NCI-H526 treated with DMSO at 0.1 percent for 48 hours (cell line): ENCODE measurements around the gene CALN1.
"Not testable (repeated sequence)": the region's sequence is repeated elsewhere in the genome, so short reads cannot be mapped to it uniquely, and the experiment has no call there.

Source experiments
- DNase-seq: peaks from one replicate; lab custom pipeline; 2025; lab: John Stamatoyannopoulos, UW

Gene CALN1

GRCh38 chr7:71982851-71983250 lies 429.3 kb downstream of the CALN1 start:
- DNase-seq = peak; percentile 1

- no peak for DNase-seq
Observed at GRCh38 chr7:71976645-71977044, 435.5 kb downstream of the CALN1 start.

- DNase-seq = no peak
Observed at GRCh38 chr7:71974611-71975010, 437.5 kb downstream of the CALN1 start.

- DNase-seq = no peak
Observed at GRCh38 chr7:71972534-71972933, 439.6 kb downstream of the CALN1 start.

GRCh38 chr7:71970725-71971124 lies 441.4 kb downstream of the CALN1 start:
- no peak for DNase-seq

GRCh38 chr7:71962636-71963035 lies 449.5 kb downstream of the CALN1 start:
- DNase-seq = no peak

- peak; percentile 2 for DNase-seq
Observed at GRCh38 chr7:71961283-71961682, 450.9 kb downstream of the CALN1 start.

- no peak for DNase-seq
Observed at GRCh38 chr7:71942115-71942514, 470.0 kb downstream of the CALN1 start.

GRCh38 chr7:71937840-71938371 lies 474.2 kb downstream of the CALN1 start:
- no peak for DNase-seq

- DNase-seq = no peak
Observed at GRCh38 chr7:71935674-71936073, 476.5 kb downstream of the CALN1 start.

GRCh38 chr7:71933426-71933825 lies 478.7 kb downstream of the CALN1 start:
- DNase-seq = no peak

GRCh38 chr7:71925663-71926062 lies 486.5 kb downstream of the CALN1 start:
- no peak for DNase-seq

GRCh38 chr7:71914204-71914603 lies 497.9 kb downstream of the CALN1 start:
- DNase-seq = not testable (repeated sequence)

GRCh38 chr7:71912476-71912875 lies 499.7 kb downstream of the CALN1 start:
- no peak for DNase-seq

- DNase-seq = no peak
Observed at GRCh38 chr7:71911051-71911450, 501.1 kb downstream of the CALN1 start.

- DNase-seq = no peak
Observed at GRCh38 chr7:71905821-71906220, 506.3 kb downstream of the CALN1 start.

- DNase-seq = no peak
Observed at GRCh38 chr7:71904484-71904883, 507.7 kb downstream of the CALN1 start.

- DNase-seq = no peak
Observed at GRCh38 chr7:71900556-71900955, 511.6 kb downstream of the CALN1 start.

- DNase-seq = no peak
Observed at GRCh38 chr7:71896535-71896934, 515.6 kb downstream of the CALN1 start.

GRCh38 chr7:71886046-71886445 lies 526.1 kb downstream of the CALN1 start:
- no peak for DNase-seq

- no peak for DNase-seq
Observed at GRCh38 chr7:71885487-71885886, 526.7 kb downstream of the CALN1 start.

- DNase-seq = no peak
Observed at GRCh38 chr7:71883415-71883814, 528.7 kb downstream of the CALN1 start.

- DNase-seq = no peak
Observed at GRCh38 chr7:71871446-71871845, 540.7 kb downstream of the CALN1 start.

- DNase-seq = no peak
Observed at GRCh38 chr7:71870812-71871211, 541.3 kb downstream of the CALN1 start.

GRCh38 chr7:71868797-71869196 lies 543.3 kb downstream of the CALN1 start:
- no peak for DNase-seq
